Liver (tissue), 9 donors: ENCODE results near the gene ITIH5. TPM values are rescaled to one million over a fixed set of nuclear protein-coding genes. Genes with fewer than 3 reads are reported as not detected.

ENCODE experiments used
- DNase-seq: peaks from one replicate; pipeline ENCODE4 v3.0.0-alpha.2; 2017; ENCODE audit warnings: low spot score
- H3K27ac ChIP-seq, 2 donors: one replicate each; pipeline ENCODE4 v1.7.0; 2013; ENCODE audit warnings: inconsistent platforms in 2 of 2, low read length in 2 of 2, control low read depth in 1 of 2, low read depth in 1 of 2, mild to moderate bottlenecking in 1 of 2
- H3K27me3 ChIP-seq, 4 donors: one replicate each; pipeline versions ENCODE4 v1.6.1 to v1.7.0; 2013; ENCODE audit warnings: low read length in 3 of 4, inconsistent platforms in 1 of 4, mild to moderate bottlenecking in 1 of 4, moderate library complexity in 1 of 4; ENCODE audit not compliant: control insufficient read depth in 4 of 4, insufficient read depth in 4 of 4
- H3K36me3 ChIP-seq, 4 donors: one replicate each; pipeline versions ENCODE4 v1.6.1 to v1.7.0; 2013; ENCODE audit warnings: low read length in 3 of 4, mild to moderate bottlenecking in 3 of 4, low read depth in 1 of 4, moderate library complexity in 1 of 4; ENCODE audit not compliant: control insufficient read depth in 4 of 4, insufficient read depth in 3 of 4
- H3K4me1 ChIP-seq, 4 donors: one replicate each; pipeline versions ENCODE4 v1.6.1 to v1.7.0; 2013; ENCODE audit warnings: low read length in 3 of 4, mild to moderate bottlenecking in 3 of 4, moderate library complexity in 1 of 4; ENCODE audit not compliant: control insufficient read depth in 4 of 4, insufficient read depth in 4 of 4
- H3K4me3 ChIP-seq, 3 donors: one replicate each; pipeline versions ENCODE4 v1.6.1 to v1.7.0; 2013; ENCODE audit warnings: low read length in 3 of 3, control low read depth in 1 of 3, low read depth in 1 of 3, mild to moderate bottlenecking in 1 of 3
- H3K9ac ChIP-seq, 2 donors: one replicate each; pipeline ENCODE4 v1.7.0; 2013; ENCODE audit warnings: low read length in 2 of 2, mild to moderate bottlenecking in 2 of 2, moderate library complexity in 2 of 2, control low read depth in 1 of 2, low read depth in 1 of 2
- H3K9me3 ChIP-seq, 4 donors: one replicate each; pipeline versions ENCODE4 v1.6.1 to v1.7.0; 2013; ENCODE audit warnings: low read length in 3 of 4; ENCODE audit not compliant: control insufficient read depth in 4 of 4
- CTCF ChIP-seq: fragments of 150-350 bp; IDR thresholded peaks from 2 replicates; pipeline ENCODE4 v1.5.1; 2017; ENCODE audit warnings: improper control_type of control experiment, low read depth, low read length; ENCODE audit not compliant: missing input control
- EGR1 ChIP-seq, 2 donors: IDR thresholded peaks; 2 replicates each; pipeline ENCODE4 v1.6.1; 2016 to 2018; ENCODE audit warnings: antibody characterized with exemption in 2 of 2, low read depth in 2 of 2
- FOXA1 ChIP-seq: IDR thresholded peaks from 2 replicates; pipeline ENCODE4 v1.6.1; 2016; ENCODE audit warnings: antibody characterized with exemption
- FOXA2 ChIP-seq: IDR thresholded peaks from 2 replicates; pipeline ENCODE4 v1.6.1; 2016; ENCODE audit warnings: antibody characterized with exemption
- GABPA ChIP-seq, 2 donors: IDR thresholded peaks in 1 of 2; conservative IDR thresholded peaks in 1 of 2; 2 replicates each; pipeline ENCODE4 v1.6.1; 2016; ENCODE audit warnings: antibody characterized with exemption in 2 of 2, mild to moderate bottlenecking in 1 of 2, moderate library complexity in 1 of 2
- HNF4A ChIP-seq, 2 donors: conservative IDR thresholded peaks; 2 replicates each; pipeline ENCODE4 v1.6.1; 2016; ENCODE audit warnings: antibody characterized with exemption in 2 of 2, mild to moderate bottlenecking in 2 of 2
- HNF4G ChIP-seq: IDR thresholded peaks from 2 replicates; pipeline ENCODE4 v1.6.1; 2016; ENCODE audit warnings: antibody characterized with exemption
- JUND ChIP-seq, 2 donors: IDR thresholded peaks; 2 replicates each; pipeline ENCODE4 v1.6.1; 2016; ENCODE audit warnings: antibody characterized with exemption in 2 of 2
- NR2F2 ChIP-seq: IDR thresholded peaks from 2 replicates; pipeline ENCODE4 v1.6.1; 2016; ENCODE audit warnings: antibody characterized with exemption
- RAD21 ChIP-seq, 2 donors: IDR thresholded peaks; 2 replicates each; pipeline ENCODE4 v1.6.1; 2016; ENCODE audit warnings: antibody characterized with exemption in 2 of 2, mild to moderate bottlenecking in 2 of 2
- RXRA ChIP-seq, 2 donors: IDR thresholded peaks; 2 replicates each; pipeline ENCODE4 v1.6.1; 2017 to 2018; ENCODE audit warnings: antibody characterized with exemption in 2 of 2, mild to moderate bottlenecking in 1 of 2
- SP1 ChIP-seq: IDR thresholded peaks from 2 replicates; pipeline ENCODE4 v1.6.1; 2018; ENCODE audit warnings: antibody characterized with exemption, mild to moderate bottlenecking
- TAF1 ChIP-seq: conservative IDR thresholded peaks from 2 replicates; pipeline ENCODE4 v1.6.1; 2016; ENCODE audit warnings: antibody characterized with exemption, mild to moderate bottlenecking
- YY1 ChIP-seq: IDR thresholded peaks from 2 replicates; pipeline ENCODE4 v1.6.1; 2016; ENCODE audit warnings: antibody characterized with exemption, mild to moderate bottlenecking
- WGBS: extraction: QIAGEN DNeasy Blood & Tissue Kit; methylation state at CpG from one replicate; pipeline ENCODE4 v1.1.7; 2013; 5-methylcytosine and 5-hydroxymethylcytosine counted together
- polyA plus RNA-seq, 2 donors: library from polyadenylated mRNA; stranded (reverse) in 1 of 2; unstranded in 1 of 2; fragments of 200-250 nt in 1 of 2; fragments of >200 nt in 1 of 2; fragmentation: Nextera tagmentation in 1 of 2; extraction: Ambion mirVana in 1 of 2; gene quantifications; one replicate each; pipeline versions ENCODE4 v1.2.1 to v1.2.3, GENCODE V29; 2013 to 2015
- total RNA-seq, 2 donors: library from RNA; depleted of rRNA; stranded (reverse); fragments of >200 nt; gene quantifications; one replicate each; pipeline ENCODE4 v1.2.3, GENCODE V29; 2014
- TF ChIP-seq, protein P1 (sequence below): IDR thresholded peaks from 2 replicates; pipeline ENCODE4 v1.6.1; 2016; ENCODE audit warnings: antibody characterized with exemption
- TF ChIP-seq, protein P2 (sequence below): IDR thresholded peaks from 2 replicates; pipeline ENCODE4 v1.6.1; 2016; ENCODE audit warnings: antibody characterized with exemption
- TF ChIP-seq, protein P3 (sequence below): IDR thresholded peaks from 2 replicates; pipeline ENCODE4 v1.6.1; 2016; ENCODE audit warnings: antibody characterized with exemption, mild to moderate bottlenecking
- TF ChIP-seq, protein P4 (sequence below): IDR thresholded peaks from 2 replicates; pipeline ENCODE4 v1.6.1; 2016; ENCODE audit warnings: antibody characterized with exemption
- donor health status: healthy.
- donor health status: healthy.
- donor health status: healthy.
- donor health status: healthy.
- donor health status: healthy.

The ITIH5 gene
- total and polyA plus RNA-seq, 4 donors, result 0.60 to 1.3 (median 0.98) TPM

DNA sequence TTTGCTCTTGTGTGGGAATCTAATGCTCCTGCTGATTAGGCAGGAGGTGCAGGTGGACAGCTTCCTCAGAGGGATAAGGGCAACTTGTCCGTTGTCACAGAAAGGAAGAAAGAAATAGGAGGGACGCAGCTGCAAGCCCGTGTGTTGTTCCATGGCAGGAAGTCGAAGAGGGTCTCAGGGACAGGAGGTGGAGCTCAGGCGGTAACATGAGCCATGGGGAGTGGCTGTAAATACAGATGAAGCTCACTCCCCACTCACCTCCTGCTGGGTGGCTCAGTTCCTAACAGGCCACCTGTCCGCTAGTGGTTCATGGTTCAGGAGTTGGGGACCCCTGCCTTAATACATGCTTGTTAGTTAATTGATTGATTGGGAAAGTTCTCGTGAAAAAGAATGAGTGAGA, 154.3 kb downstream of the ITIH5 start:
- H3K4me1 ChIP-seq, result peaks cover 0 to 2% (median 0%) of the 10 kb centered on the region in 4 donors
- no peaks in the 10 kb centered on the region for H3K9me3 ChIP-seq
- no peak for DNase-seq
- no peak overlapping the region for H3K9ac ChIP-seq
- H3K36me3 ChIP-seq, result no peaks in the 10 kb centered on the region
- no peak overlapping the region for H3K4me3 ChIP-seq
- 71% methylated on average over 7 of the region's 7 CpGs for WGBS
- no peak overlapping the region for H3K27ac ChIP-seq
- no peak for TF ChIP-seq CTCF
- TF ChIP-seq NR2F2, result no peak
- TF ChIP-seq, protein P1, sequence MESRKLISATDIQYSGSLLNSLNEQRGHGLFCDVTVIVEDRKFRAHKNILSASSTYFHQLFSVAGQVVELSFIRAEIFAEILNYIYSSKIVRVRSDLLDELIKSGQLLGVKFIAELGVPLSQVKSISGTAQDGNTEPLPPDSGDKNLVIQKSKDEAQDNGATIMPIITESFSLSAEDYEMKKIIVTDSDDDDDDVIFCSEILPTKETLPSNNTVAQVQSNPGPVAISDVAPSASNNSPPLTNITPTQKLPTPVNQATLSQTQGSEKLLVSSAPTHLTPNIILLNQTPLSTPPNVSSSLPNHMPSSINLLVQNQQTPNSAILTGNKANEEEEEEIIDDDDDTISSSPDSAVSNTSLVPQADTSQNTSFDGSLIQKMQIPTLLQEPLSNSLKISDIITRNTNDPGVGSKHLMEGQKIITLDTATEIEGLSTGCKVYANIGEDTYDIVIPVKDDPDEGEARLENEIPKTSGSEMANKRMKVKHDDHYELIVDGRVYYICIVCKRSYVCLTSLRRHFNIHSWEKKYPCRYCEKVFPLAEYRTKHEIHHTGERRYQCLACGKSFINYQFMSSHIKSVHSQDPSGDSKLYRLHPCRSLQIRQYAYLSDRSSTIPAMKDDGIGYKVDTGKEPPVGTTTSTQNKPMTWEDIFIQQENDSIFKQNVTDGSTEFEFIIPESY, result no peak
- TF ChIP-seq HNF4G, result no peak
- no peak for TF ChIP-seq JUND (IDR thresholded peaks at IDR 0.05)
- no peak for TF ChIP-seq YY1
- TF ChIP-seq GABPA (IDR thresholded peaks at IDR 0.05 in 1 of 2, conservative IDR thresholded peaks at IDR 0.05 in 1 of 2), result no peak
- TF ChIP-seq RAD21 (IDR thresholded peaks at IDR 0.05), result no peak
- TF ChIP-seq, protein P2, sequence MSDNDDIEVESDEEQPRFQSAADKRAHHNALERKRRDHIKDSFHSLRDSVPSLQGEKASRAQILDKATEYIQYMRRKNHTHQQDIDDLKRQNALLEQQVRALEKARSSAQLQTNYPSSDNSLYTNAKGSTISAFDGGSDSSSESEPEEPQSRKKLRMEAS, result no peak
- TF ChIP-seq FOXA2, result no peak
- TF ChIP-seq RXRA (IDR thresholded peaks at IDR 0.05), result no peak
- TF ChIP-seq EGR1 (IDR thresholded peaks at IDR 0.05; ENCODE audit: low read depth in 2 of 2), result no peak
- no peak for TF ChIP-seq HNF4A (conservative IDR thresholded peaks at IDR 0.05)
- H3K27me3 ChIP-seq, result peaks cover 0 to 3% (median 0%) of the 10 kb centered on the region in 4 donors

DNA sequence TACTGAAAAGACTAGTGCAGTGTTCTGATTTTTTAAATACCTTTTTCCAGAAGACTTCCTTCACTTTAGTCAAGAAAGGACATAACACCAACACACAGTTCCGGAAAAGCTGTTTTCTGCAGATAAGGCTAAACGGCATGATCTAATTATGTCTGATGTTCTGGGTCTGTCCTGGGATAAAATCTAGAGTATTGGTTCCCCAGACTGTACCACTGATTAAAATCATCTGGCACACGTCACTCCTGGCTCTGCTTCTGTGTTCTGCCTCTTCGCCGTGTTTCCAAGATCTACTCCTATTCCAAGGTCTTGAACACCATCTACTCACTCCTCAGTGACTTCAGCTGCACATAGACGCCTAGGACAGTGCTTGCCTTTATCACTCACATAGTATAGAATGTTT, 155.2 kb downstream of the ITIH5 start:
- 83% methylated on average over 6 of the region's 6 CpGs for WGBS
- H3K27me3 ChIP-seq, result peaks cover 0 to 3% (median 0%) of the 10 kb centered on the region in 4 donors
- no peak overlapping the region for H3K4me3 ChIP-seq
- H3K36me3 ChIP-seq, result no peaks in the 10 kb centered on the region
- TF ChIP-seq JUND (IDR thresholded peaks at IDR 0.05) (no peak), RAD21 (IDR thresholded peaks at IDR 0.05) (no peak), GABPA (IDR thresholded peaks at IDR 0.05 in 1 of 2, conservative IDR thresholded peaks at IDR 0.05 in 1 of 2) (no peak), RXRA (IDR thresholded peaks at IDR 0.05) (no peak), SP1 (no peak), FOXA2 (no peak), CTCF (no peak), YY1 (no peak), TAF1 (no peak), HNF4G (no peak), FOXA1 (no peak), HNF4A (conservative IDR thresholded peaks at IDR 0.05) (no peak), EGR1 (IDR thresholded peaks at IDR 0.05; ENCODE audit: low read depth in 2 of 2) (no peak), NR2F2 (no peak)
- TF ChIP-seq, protein P2, result no peak
- TF ChIP-seq, protein P1, result no peak
- TF ChIP-seq, protein P3, sequence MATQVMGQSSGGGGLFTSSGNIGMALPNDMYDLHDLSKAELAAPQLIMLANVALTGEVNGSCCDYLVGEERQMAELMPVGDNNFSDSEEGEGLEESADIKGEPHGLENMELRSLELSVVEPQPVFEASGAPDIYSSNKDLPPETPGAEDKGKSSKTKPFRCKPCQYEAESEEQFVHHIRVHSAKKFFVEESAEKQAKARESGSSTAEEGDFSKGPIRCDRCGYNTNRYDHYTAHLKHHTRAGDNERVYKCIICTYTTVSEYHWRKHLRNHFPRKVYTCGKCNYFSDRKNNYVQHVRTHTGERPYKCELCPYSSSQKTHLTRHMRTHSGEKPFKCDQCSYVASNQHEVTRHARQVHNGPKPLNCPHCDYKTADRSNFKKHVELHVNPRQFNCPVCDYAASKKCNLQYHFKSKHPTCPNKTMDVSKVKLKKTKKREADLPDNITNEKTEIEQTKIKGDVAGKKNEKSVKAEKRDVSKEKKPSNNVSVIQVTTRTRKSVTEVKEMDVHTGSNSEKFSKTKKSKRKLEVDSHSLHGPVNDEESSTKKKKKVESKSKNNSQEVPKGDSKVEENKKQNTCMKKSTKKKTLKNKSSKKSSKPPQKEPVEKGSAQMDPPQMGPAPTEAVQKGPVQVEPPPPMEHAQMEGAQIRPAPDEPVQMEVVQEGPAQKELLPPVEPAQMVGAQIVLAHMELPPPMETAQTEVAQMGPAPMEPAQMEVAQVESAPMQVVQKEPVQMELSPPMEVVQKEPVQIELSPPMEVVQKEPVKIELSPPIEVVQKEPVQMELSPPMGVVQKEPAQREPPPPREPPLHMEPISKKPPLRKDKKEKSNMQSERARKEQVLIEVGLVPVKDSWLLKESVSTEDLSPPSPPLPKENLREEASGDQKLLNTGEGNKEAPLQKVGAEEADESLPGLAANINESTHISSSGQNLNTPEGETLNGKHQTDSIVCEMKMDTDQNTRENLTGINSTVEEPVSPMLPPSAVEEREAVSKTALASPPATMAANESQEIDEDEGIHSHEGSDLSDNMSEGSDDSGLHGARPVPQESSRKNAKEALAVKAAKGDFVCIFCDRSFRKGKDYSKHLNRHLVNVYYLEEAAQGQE, result no peak
- TF ChIP-seq, protein P4, sequence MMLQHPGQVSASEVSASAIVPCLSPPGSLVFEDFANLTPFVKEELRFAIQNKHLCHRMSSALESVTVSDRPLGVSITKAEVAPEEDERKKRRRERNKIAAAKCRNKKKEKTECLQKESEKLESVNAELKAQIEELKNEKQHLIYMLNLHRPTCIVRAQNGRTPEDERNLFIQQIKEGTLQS, result no peak
- no peak for DNase-seq
- peaks cover 0 to 2% (median 0%) of the 10 kb centered on the region in 4 donors for H3K4me1 ChIP-seq
- no peaks in the 10 kb centered on the region for H3K9me3 ChIP-seq
- H3K9ac ChIP-seq, result no peak overlapping the region
- H3K27ac ChIP-seq, result no peak overlapping the region
